Measurements from ENCODE around the gene CCL21. TPM values are rescaled to one million over a fixed set of nuclear protein-coding genes. Genes with fewer than 3 reads are reported as not detected.

Gene CCL21
- total and polyA plus RNA-seq, 3 donors from 2014 or later, result 1.7 to 76.3 (median 2.0) TPM

DNA sequence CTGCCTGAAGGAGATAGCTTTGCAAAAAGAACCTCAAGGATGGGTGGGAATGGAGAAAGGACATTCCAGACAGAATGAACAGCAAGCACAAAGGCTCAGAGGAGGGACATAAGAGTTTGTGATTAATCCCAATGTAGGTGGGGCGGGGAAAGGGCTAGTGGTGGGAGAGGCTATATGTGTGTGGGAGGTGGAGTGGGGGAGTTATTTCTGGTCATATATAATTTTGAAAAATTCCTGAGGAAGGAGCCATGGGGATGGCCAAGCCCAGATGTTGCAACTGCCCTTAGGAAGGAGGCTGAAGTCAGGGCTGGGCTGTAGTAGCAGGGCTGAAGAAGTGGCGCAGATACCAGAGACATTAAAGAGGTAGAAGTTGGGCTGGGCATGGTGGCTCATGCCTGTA is 34.1 kb downstream of the CCL21 start:
- 96 to 98% methylated on average over 2 of the region's 2 CpGs for WGBS, 2 donors
- Histone ChIP-seq H3K27ac (no peak overlapping the region), H3K36me3 (ENCODE audit: low read depth, missing control alignments) (no peaks in the 10 kb centered on the region), H3K9me3 (no peaks in the 10 kb centered on the region), H3K4me3 (no peak overlapping the region), H3K4me1 (no peaks in the 10 kb centered on the region), H3K27me3 (no peaks in the 10 kb centered on the region)
- TF ChIP-seq POLR2A (IDR thresholded peaks at IDR 0.05) (no peak), CTCF (IDR thresholded peaks at IDR 0.05) (no peak)
- no peak for DNase-seq
- intact Hi-C loops (cut with DNase I; ENCODE audit: low total_unique reads), result no loop called here

DNA sequence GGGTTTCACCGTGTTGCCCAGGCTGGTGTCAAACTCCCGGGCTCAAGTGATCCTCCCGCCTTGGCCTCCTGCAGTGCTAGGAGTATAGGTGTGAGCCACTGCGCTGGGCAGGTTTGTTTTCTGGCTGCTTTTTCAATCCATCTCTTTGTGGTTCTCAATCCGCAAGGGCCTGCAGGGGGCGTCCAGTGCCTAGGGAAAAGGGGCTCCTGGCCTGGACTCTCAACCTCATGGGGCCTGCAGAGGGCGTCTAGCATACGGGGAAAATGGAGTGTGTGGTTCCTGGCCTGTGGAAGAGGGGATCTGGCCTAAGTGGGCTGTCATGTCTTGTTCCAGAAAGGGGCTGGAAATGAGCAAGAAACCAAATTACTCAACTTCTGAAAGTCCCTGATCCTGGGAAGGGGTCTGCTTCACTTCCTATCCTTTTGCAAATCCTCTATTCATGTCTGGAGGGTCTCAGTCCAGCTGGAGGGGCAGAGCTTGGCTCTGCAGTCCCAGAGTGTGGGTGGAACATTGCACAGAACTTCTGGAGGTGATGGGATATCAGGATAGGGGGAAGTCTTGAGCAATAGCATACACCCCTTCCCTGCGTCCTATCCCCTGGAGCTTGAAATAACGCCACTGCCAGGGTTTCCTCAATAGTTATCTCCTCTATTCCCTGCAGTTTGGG is 34.8 kb downstream of the CCL21 start:
- TF ChIP-seq CTCF (IDR thresholded peaks at IDR 0.05) (peak in 1 of 3 experiments; percentile 24), POLR2A (IDR thresholded peaks at IDR 0.05) (no peak)
- H3K27ac ChIP-seq, result no peak overlapping the region
- H3K27me3 ChIP-seq, result no peaks in the 10 kb centered on the region
- intact Hi-C loops (cut with DNase I; ENCODE audit: low total_unique reads), result no loop called here
- 67 to 69% methylated on average over 8 to 10 of the region's 10 CpGs for WGBS, 2 donors
- H3K4me1 ChIP-seq, result no peaks in the 10 kb centered on the region
- DNase-seq, result peak; percentile 37
- H3K36me3 ChIP-seq (ENCODE audit: low read depth, missing control alignments), result no peaks in the 10 kb centered on the region
- H3K4me3 ChIP-seq, result no peak overlapping the region
- H3K9me3 ChIP-seq, result no peaks in the 10 kb centered on the region

DNA sequence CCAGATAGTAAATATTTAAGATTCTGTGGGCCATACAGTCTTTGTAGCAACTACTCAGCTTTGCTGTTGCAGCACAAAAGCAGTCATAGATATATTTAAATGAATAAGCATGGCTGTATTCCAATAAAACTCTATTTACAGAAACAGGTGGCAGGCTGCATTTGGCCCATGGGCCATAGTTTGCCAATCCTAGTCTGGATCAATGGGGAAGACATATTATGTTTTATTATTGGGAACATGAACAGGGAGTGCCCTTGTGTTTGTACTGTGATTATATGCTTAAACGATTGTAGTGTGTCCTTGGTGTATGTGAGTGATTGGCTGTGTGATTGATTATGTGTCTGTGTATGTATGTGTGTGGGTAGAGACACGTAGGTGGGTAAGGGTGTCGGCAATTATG is 35.5 kb downstream of the CCL21 start:
- Histone ChIP-seq H3K27me3 (no peaks in the 10 kb centered on the region), H3K4me3 (no peak overlapping the region), H3K4me1 (no peaks in the 10 kb centered on the region), H3K27ac (no peak overlapping the region), H3K36me3 (ENCODE audit: low read depth, missing control alignments) (no peaks in the 10 kb centered on the region), H3K9me3 (no peaks in the 10 kb centered on the region)
- DNase-seq, result no peak
- intact Hi-C loops (cut with DNase I; ENCODE audit: low total_unique reads), result no loop called here
- no peak for TF ChIP-seq CTCF (IDR thresholded peaks at IDR 0.05)
- 92 to 96% methylated on average over 3 of the region's 3 CpGs for WGBS, 2 donors

DNA sequence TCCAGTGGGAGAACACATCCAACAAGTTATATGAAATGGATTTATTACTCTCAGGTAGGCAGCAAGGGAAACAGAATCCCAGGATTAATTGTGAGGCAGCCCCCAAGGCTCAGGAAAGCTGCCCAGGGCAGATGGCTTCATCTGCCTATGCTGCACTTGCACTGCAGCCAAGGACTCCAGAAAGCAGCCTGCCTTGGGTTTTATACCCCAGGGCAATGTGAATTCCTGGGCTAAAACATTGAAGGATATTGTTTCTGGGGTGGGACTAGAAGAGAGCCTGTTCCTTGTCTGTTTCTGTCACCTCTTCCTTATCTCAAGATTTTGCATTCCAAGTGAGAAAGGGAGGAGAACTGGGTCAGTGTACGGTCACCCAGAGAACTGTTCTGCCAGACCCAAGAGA is 38.6 kb downstream of the CCL21 start:
- Histone ChIP-seq H3K4me3 (no peak overlapping the region), H3K36me3 (ENCODE audit: low read depth, missing control alignments) (no peaks in the 10 kb centered on the region), H3K9me3 (no peaks in the 10 kb centered on the region), H3K27me3 (no peaks in the 10 kb centered on the region), H3K27ac (no peak overlapping the region), H3K4me1 (peaks cover 5% of the 10 kb centered on the region)
- no peak for DNase-seq
- WGBS, 2 donors, result 55 to 73% methylated on average over 1 of the region's 1 CpG
- intact Hi-C loops (cut with DNase I; ENCODE audit: low total_unique reads), result no loop called here
- TF ChIP-seq POLR2A (IDR thresholded peaks at IDR 0.05) (no peak), CTCF (IDR thresholded peaks at IDR 0.05) (no peak)
